Transverse colon (tissue), 4 donors: ENCODE results near the gene KLHDC7B.

Source experiments
- CTCF ChIP-seq, 5 experiments: fragments of 200-600 bp in 3 of 5; fragments of 450-650 bp in 2 of 5; sonication (generic) in 3 of 5; IDR thresholded peaks; 1 replicate in 2 of 5; 2 replicates in 3 of 5; pipeline ENCODE4 v1.5.1; 2016 to 2017; ENCODE audit warnings: antibody characterized with exemption in 5 of 5, inconsistent platforms in 3 of 5, mild to moderate bottlenecking in 2 of 5, moderate library complexity in 1 of 5
- POLR2A ChIP-seq: fragments of 450-650 bp; IDR thresholded peaks from one replicate; pipeline ENCODE4 v1.6.1; 2016; ENCODE audit warnings: antibody characterized with exemption, mild to moderate bottlenecking, moderate library complexity
- POLR2AphosphoS5 ChIP-seq, 3 donors: sonication (generic); formaldehyde crosslinking; IDR thresholded peaks; one replicate each; pipeline ENCODE4 v1.6.1; 2016; ENCODE audit warnings: antibody characterized with exemption in 3 of 3

DNA sequence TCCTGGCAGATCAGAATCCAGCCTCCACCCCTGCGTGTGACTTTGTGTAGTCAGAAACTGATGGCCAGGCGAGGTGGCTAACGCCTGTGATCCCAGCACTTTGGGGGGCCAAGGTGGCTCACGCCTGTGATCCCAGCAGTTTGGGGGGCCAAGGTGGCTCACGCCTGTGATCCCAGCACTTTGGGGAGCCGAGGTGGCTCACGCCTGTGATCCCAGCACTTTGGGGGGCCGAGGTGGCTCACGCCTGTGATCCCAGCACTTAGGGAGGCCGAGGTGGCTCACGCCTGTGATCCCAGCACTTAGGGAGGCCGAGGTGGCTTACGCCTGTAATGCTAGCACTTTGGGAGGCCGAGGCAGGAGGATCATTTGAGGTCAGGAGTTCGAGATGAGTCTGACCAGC is 32.5 kb upstream of the KLHDC7B start:
- no peak for TF ChIP-seq CTCF (IDR thresholded peaks at IDR 0.05)
- TF ChIP-seq POLR2A, result no peak
- no peak for TF ChIP-seq POLR2AphosphoS5 (IDR thresholded peaks at IDR 0.05)
